ENCODE results near the gene MAFB.

GRCh38 chr20:40698281-40698680 lies 9.2 kb upstream of the MAFB start:
- TF ChIP-seq CTCF (IDR thresholded peaks at IDR 0.05): no peak
- TF ChIP-seq POLR2A (IDR thresholded peaks at IDR 0.05): no peak
